ENCODE results near the gene COL4A2. TPM values are rescaled to one million over a fixed set of nuclear protein-coding genes. Genes with fewer than 3 reads are reported as not detected.
"Not testable (repeated sequence)": the region's sequence is repeated elsewhere in the genome, so short reads cannot be mapped to it uniquely, and the experiment has no call there.

The COL4A2 gene
- total and polyA plus RNA-seq, 9 donors: 59.5 to 171 (median 136) TPM

DNA sequence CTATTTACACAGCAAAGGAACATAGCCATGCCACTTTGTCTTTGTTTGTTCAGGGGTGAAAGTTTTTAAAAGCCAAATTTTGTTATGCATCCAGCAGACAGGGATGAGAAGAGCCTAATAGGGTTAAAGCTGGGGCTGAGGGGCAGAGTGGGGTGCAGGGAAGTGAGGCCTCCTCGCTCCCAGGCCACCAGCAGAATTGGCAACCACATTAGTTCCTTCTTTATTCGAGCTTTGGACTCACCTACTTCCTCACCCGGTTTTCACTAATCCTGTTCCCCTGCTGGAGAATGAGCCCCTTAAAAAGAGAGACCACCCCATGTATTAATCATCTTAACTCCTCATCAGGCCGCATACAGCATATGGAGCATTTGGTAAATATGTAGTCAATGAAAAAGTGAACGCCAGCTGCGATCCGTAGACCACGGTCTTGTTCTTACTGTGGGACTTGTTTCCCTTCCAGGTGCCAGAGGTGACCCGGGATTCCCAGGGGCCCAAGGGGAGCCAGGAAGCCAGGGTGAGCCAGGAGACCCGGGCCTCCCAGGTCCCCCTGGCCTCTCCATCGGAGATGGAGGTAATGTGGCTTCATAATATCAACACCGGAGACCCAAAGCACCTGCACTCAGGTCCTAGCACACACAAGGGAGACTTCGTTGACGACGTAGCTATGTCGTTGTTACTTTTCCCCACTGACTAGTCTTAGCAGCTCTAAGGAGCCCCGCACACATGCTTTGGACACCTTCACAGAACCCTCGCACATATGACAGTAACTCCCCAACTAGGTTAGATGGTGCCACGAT is 142.3 kb downstream of the COL4A2 start:
- TF ChIP-seq POLR2A (IDR thresholded peaks at IDR 0.05) (no peak), EP300 (IDR thresholded peaks at IDR 0.05) (no peak)
- TF ChIP-seq, protein P1, sequence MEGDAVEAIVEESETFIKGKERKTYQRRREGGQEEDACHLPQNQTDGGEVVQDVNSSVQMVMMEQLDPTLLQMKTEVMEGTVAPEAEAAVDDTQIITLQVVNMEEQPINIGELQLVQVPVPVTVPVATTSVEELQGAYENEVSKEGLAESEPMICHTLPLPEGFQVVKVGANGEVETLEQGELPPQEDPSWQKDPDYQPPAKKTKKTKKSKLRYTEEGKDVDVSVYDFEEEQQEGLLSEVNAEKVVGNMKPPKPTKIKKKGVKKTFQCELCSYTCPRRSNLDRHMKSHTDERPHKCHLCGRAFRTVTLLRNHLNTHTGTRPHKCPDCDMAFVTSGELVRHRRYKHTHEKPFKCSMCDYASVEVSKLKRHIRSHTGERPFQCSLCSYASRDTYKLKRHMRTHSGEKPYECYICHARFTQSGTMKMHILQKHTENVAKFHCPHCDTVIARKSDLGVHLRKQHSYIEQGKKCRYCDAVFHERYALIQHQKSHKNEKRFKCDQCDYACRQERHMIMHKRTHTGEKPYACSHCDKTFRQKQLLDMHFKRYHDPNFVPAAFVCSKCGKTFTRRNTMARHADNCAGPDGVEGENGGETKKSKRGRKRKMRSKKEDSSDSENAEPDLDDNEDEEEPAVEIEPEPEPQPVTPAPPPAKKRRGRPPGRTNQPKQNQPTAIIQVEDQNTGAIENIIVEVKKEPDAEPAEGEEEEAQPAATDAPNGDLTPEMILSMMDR (IDR thresholded peaks at IDR 0.05): no peak
- H3K9me3 ChIP-seq: no peaks in the 10 kb centered on the region
- no peak overlapping the region for H3K27ac ChIP-seq
- H3K36me3 ChIP-seq: no peaks in the 10 kb centered on the region
- no peak overlapping the region for H3K4me3 ChIP-seq
- H3K27me3 ChIP-seq: no peaks in the 10 kb centered on the region
- 85 to 92% (median 91%) methylated on average over 19 of the region's 19 CpGs for WGBS, 3 donors
- no peaks in the 10 kb centered on the region for H3K4me1 ChIP-seq (ENCODE audit: insufficient read depth)
- peak in 2 of 5 donors; percentile 4 to 10 for DNase-seq
- intact Hi-C loops (cut with DNase I): loop anchor here in 3 of 4 donors (5.0 to 10.0 kb wide), 2 partner anchors 145 to 227 kb away; no protein-coding TSS in a partner anchor

- peak in 1 of 5 donors; percentile 18 for DNase-seq
- H3K4me3 ChIP-seq: no peak overlapping the region
- no peaks in the 10 kb centered on the region for H3K9me3 ChIP-seq
- TF ChIP-seq, protein P1 (IDR thresholded peaks at IDR 0.05): no peak
- TF ChIP-seq POLR2A (IDR thresholded peaks at IDR 0.05): no peak
- TF ChIP-seq EP300 (IDR thresholded peaks at IDR 0.05): no peak
- H3K27me3 ChIP-seq: no peaks in the 10 kb centered on the region
- WGBS, 3 donors: 90 to 95% (median 94%) methylated on average over 24 of the region's 24 CpGs
- H3K36me3 ChIP-seq: no peaks in the 10 kb centered on the region
- no peak overlapping the region for H3K27ac ChIP-seq
- intact Hi-C loops (cut with DNase I): loop anchor here in 1 of 4 donors (10.0 kb wide), 1 partner anchor 145 kb away; no protein-coding TSS in a partner anchor
- no peaks in the 10 kb centered on the region for H3K4me1 ChIP-seq (ENCODE audit: insufficient read depth)
Measured at GRCh38 chr13:110450016-110450900, 143.2 kb downstream of the COL4A2 start.

- Histone ChIP-seq H3K4me3 (no peak overlapping the region), H3K27me3 (no peaks in the 10 kb centered on the region), H3K4me1 (ENCODE audit: insufficient read depth) (peaks cover 2% of the 10 kb centered on the region), H3K27ac (no peak overlapping the region), H3K36me3 (no peaks in the 10 kb centered on the region), H3K9me3 (no peaks in the 10 kb centered on the region)
- peak in 1 of 5 donors; percentile 8 for DNase-seq
- 90 to 95% (median 93%) methylated on average over 12 of the region's 12 CpGs for WGBS, 3 donors
- intact Hi-C loops (cut with DNase I): loop anchor here in 1 of 4 donors (10.0 kb wide), 1 partner anchor 144 kb away; no protein-coding TSS in a partner anchor
- TF ChIP-seq, protein P1 (IDR thresholded peaks at IDR 0.05): no peak
- TF ChIP-seq EP300 (IDR thresholded peaks at IDR 0.05) (no peak), POLR2A (IDR thresholded peaks at IDR 0.05) (no peak)
Measured at GRCh38 chr13:110450941-110451730, 144.1 kb downstream of the COL4A2 start.

- not testable (repeated sequence) for H3K36me3 ChIP-seq; H3K4me3 ChIP-seq; H3K4me1 ChIP-seq (ENCODE audit: insufficient read depth); H3K27ac ChIP-seq; H3K27me3 ChIP-seq; H3K9me3 ChIP-seq
- DNase-seq: peak in 1 of 5 donors; percentile 12
- 88 to 97% (median 92%) methylated on average over 11 of the region's 11 CpGs for WGBS, 3 donors
- intact Hi-C loops (cut with DNase I): loop anchor here in 1 of 4 donors (10.0 kb wide), 1 partner anchor 142 kb away; no protein-coding TSS in a partner anchor
Measured at GRCh38 chr13:110453091-110453490, 146.0 kb downstream of the COL4A2 start.

Data from ovary (tissue), 9 donors.